ENCODE data around the gene GIMAP5.

GIMAP5 gene

GRCh38 chr7:150721970-150722373, 15.2 kb upstream of the GIMAP5 start:
- H3K27me3 ChIP-seq (replicated peaks) = no peaks in the 10 kb centered on the region
- H3K27ac ChIP-seq = no peak overlapping the region
- no peak overlapping the region for H3K4me3 ChIP-seq (ENCODE audit: low read depth, low read length)
- in situ Hi-C loops (cut with HindIII; ENCODE audit: low pct_ligation_motif_present, low sequenced_read_pairs) = no loop called here
- H3K36me3 ChIP-seq (replicated peaks) = no peaks in the 10 kb centered on the region
- TF ChIP-seq CTCF (IDR thresholded peaks at IDR 0.05; ENCODE audit: low read depth, low read length, missing control alignments) = no peak
- DNase-seq = no peak

GRCh38 chr7:150722431-150722931, 14.7 kb upstream of the GIMAP5 start:
- no peaks in the 10 kb centered on the region for H3K36me3 ChIP-seq (replicated peaks)
- H3K4me3 ChIP-seq (ENCODE audit: low read depth, low read length) = no peak overlapping the region
- DNase-seq = no peak
- H3K27ac ChIP-seq = no peak overlapping the region
- no peak for TF ChIP-seq CTCF (IDR thresholded peaks at IDR 0.05; ENCODE audit: low read depth, low read length, missing control alignments)
- H3K27me3 ChIP-seq (replicated peaks) = no peaks in the 10 kb centered on the region
- in situ Hi-C loops (cut with HindIII; ENCODE audit: low pct_ligation_motif_present, low sequenced_read_pairs) = no loop called here

- H3K36me3 ChIP-seq (replicated peaks) = no peaks in the 10 kb centered on the region
- no peak for DNase-seq
- TF ChIP-seq CTCF (IDR thresholded peaks at IDR 0.05; ENCODE audit: low read depth, low read length, missing control alignments) = no peak
- H3K27ac ChIP-seq = no peak overlapping the region
- in situ Hi-C loops (cut with HindIII; ENCODE audit: low pct_ligation_motif_present, low sequenced_read_pairs) = no loop called here
- H3K27me3 ChIP-seq (replicated peaks) = no peaks in the 10 kb centered on the region
- H3K4me3 ChIP-seq (ENCODE audit: low read depth, low read length) = no peak overlapping the region
Measured at GRCh38 chr7:150723467-150723866, 13.8 kb upstream of the GIMAP5 start.

GRCh38 chr7:150727381-150727780, 9.8 kb upstream of the GIMAP5 start:
- Histone ChIP-seq H3K27me3 (replicated peaks) (no peaks in the 10 kb centered on the region), H3K27ac (no peak overlapping the region), H3K4me3 (ENCODE audit: low read depth, low read length) (no peak overlapping the region), H3K36me3 (replicated peaks) (no peaks in the 10 kb centered on the region)
- in situ Hi-C loops (cut with HindIII; ENCODE audit: low pct_ligation_motif_present, low sequenced_read_pairs) = no loop called here
- no peak for DNase-seq
- no peak for TF ChIP-seq CTCF (IDR thresholded peaks at IDR 0.05; ENCODE audit: low read depth, low read length, missing control alignments)

GRCh38 chr7:150728011-150728410, 9.2 kb upstream of the GIMAP5 start:
- no peaks in the 10 kb centered on the region for H3K36me3 ChIP-seq (replicated peaks)
- no peaks in the 10 kb centered on the region for H3K27me3 ChIP-seq (replicated peaks)
- H3K4me3 ChIP-seq (ENCODE audit: low read depth, low read length) = no peak overlapping the region
- no peak for TF ChIP-seq CTCF (IDR thresholded peaks at IDR 0.05; ENCODE audit: low read depth, low read length, missing control alignments)
- in situ Hi-C loops (cut with HindIII; ENCODE audit: low pct_ligation_motif_present, low sequenced_read_pairs) = no loop called here
- DNase-seq = no peak
- no peak overlapping the region for H3K27ac ChIP-seq

- Histone ChIP-seq H3K27me3 (replicated peaks) (no peaks in the 10 kb centered on the region), H3K27ac (no peak overlapping the region), H3K4me3 (ENCODE audit: low read depth, low read length) (no peak overlapping the region), H3K36me3 (replicated peaks) (no peaks in the 10 kb centered on the region)
- TF ChIP-seq CTCF (IDR thresholded peaks at IDR 0.05; ENCODE audit: low read depth, low read length, missing control alignments) = no peak
- no peak for DNase-seq
- in situ Hi-C loops (cut with HindIII; ENCODE audit: low pct_ligation_motif_present, low sequenced_read_pairs) = no loop called here
Measured at GRCh38 chr7:150728609-150729008, 8.6 kb upstream of the GIMAP5 start.
